Ectodermal cell (in vitro differentiated cells): Measurements from ENCODE around the gene UTP4.
A peak's percentile ranks its signal among the peaks of the same experiment; 100 is the strongest.
"Not testable (repeated sequence)": the region's sequence is repeated elsewhere in the genome, so short reads cannot be mapped to it uniquely, and the experiment has no call there.

Experiments used
- H3K27ac ChIP-seq: 2 replicates; pipeline ENCODE4 v1.7.0; 2013; ENCODE audit warnings: mild to moderate bottlenecking, low read depth, low read length; ENCODE audit not compliant: insufficient read depth, poor library complexity, severe bottlenecking
- H3K27me3 ChIP-seq: 2 replicates; pipeline ENCODE4 v1.7.0; 2013; ENCODE audit warnings: mild to moderate bottlenecking, low read length; ENCODE audit not compliant: insufficient read depth, control insufficient read depth, poor library complexity, severe bottlenecking
- H3K36me3 ChIP-seq: one replicate; pipeline ENCODE4 v1.7.0; 2013; ENCODE audit warnings: low read length; ENCODE audit not compliant: control insufficient read depth, insufficient read depth
- H3K4me1 ChIP-seq: one replicate; pipeline ENCODE4 v1.7.0; 2013; ENCODE audit warnings: low read length; ENCODE audit not compliant: control insufficient read depth, insufficient read depth
- H3K4me3 ChIP-seq: 2 replicates; pipeline ENCODE4 v1.7.0; 2013; ENCODE audit warnings: low read depth, low read length, control low read depth; ENCODE audit not compliant: insufficient read depth
- H3K9me3 ChIP-seq: 2 replicates; pipeline ENCODE4 v1.7.0; 2013; ENCODE audit warnings: mild to moderate bottlenecking, low read length, moderate library complexity; ENCODE audit not compliant: control insufficient read depth
- WGBS, 2 experiments: methylation state at CpG; one replicate each; pipeline ENCODE4 v1.1.7; 2013; ENCODE audit warnings: missing lambda C conversion rate in 2 of 2; 5-methylcytosine and 5-hydroxymethylcytosine counted together

The UTP4 gene

GRCh38 chr16:69118468-69118867, 14.0 kb upstream of the UTP4 start:
- H3K4me1 ChIP-seq: no peaks in the 10 kb centered on the region
- no peak overlapping the region for H3K4me3 ChIP-seq
- no peaks in the 10 kb centered on the region for H3K9me3 ChIP-seq
- H3K27me3 ChIP-seq: no peaks in the 10 kb centered on the region
- H3K36me3 ChIP-seq: peaks cover 58% of the 10 kb centered on the region
- no peak overlapping the region for H3K27ac ChIP-seq
- 94% methylated on average over 2 of the region's 2 CpGs for WGBS, 2 experiments

GRCh38 chr16:69118994-69119393, 13.5 kb upstream of the UTP4 start:
- WGBS, 2 experiments: 96 to 97% methylated on average over 2 of the region's 2 CpGs
- Histone ChIP-seq H3K9me3 (no peaks in the 10 kb centered on the region), H3K4me1 (no peaks in the 10 kb centered on the region), H3K27me3 (no peaks in the 10 kb centered on the region), H3K27ac (no peak overlapping the region), H3K36me3 (peaks cover 58% of the 10 kb centered on the region), H3K4me3 (no peak overlapping the region)

- Histone ChIP-seq H3K9me3 (no peaks in the 10 kb centered on the region), H3K4me1 (no peaks in the 10 kb centered on the region), H3K27ac (no peak overlapping the region), H3K27me3 (no peaks in the 10 kb centered on the region), H3K36me3 (peaks cover 54% of the 10 kb centered on the region), H3K4me3 (no peak overlapping the region)
- 95 to 97% methylated on average over 2 of the region's 2 CpGs for WGBS, 2 experiments
Observed at GRCh38 chr16:69119536-69119935, 12.9 kb upstream of the UTP4 start.

- Histone ChIP-seq H3K36me3 (peaks cover 50% of the 10 kb centered on the region), H3K9me3 (no peaks in the 10 kb centered on the region), H3K4me1 (no peaks in the 10 kb centered on the region), H3K27ac (no peak overlapping the region), H3K4me3 (no peak overlapping the region), H3K27me3 (no peaks in the 10 kb centered on the region)
- 95 to 96% methylated on average over 19 of the region's 19 CpGs for WGBS, 2 experiments
Observed at GRCh38 chr16:69120096-69120664, 12.3 kb upstream of the UTP4 start.

- Histone ChIP-seq H3K27me3 (no peaks in the 10 kb centered on the region), H3K9me3 (no peaks in the 10 kb centered on the region), H3K27ac (no peak overlapping the region), H3K4me3 (no peak overlapping the region), H3K36me3 (peaks cover 25% of the 10 kb centered on the region), H3K4me1 (no peaks in the 10 kb centered on the region)
- WGBS, 2 experiments: 92 to 95% methylated on average over 3 of the region's 3 CpGs
Observed at GRCh38 chr16:69123910-69124309, 8.5 kb upstream of the UTP4 start.

GRCh38 chr16:69124406-69124805, 8.0 kb upstream of the UTP4 start:
- H3K9me3 ChIP-seq, H3K27ac ChIP-seq, H3K4me3 ChIP-seq, H3K27me3 ChIP-seq, H3K4me1 ChIP-seq: not testable (repeated sequence)
- 90 to 95% methylated on average over 8 of the region's 8 CpGs for WGBS, 2 experiments
- H3K36me3 ChIP-seq: peaks cover 20% of the 10 kb centered on the region

- H3K4me1 ChIP-seq, H3K4me3 ChIP-seq, H3K9me3 ChIP-seq, H3K27me3 ChIP-seq, H3K27ac ChIP-seq: not testable (repeated sequence)
- WGBS, 2 experiments: 89 to 95% methylated on average over 12 to 14 of the region's 14 CpGs
- H3K36me3 ChIP-seq: peaks cover 15% of the 10 kb centered on the region
Observed at GRCh38 chr16:69124961-69125360, 7.5 kb upstream of the UTP4 start.

GRCh38 chr16:69126221-69126620, 6.2 kb upstream of the UTP4 start:
- peaks cover 6% of the 10 kb centered on the region for H3K4me1 ChIP-seq
- H3K27ac ChIP-seq: no peak overlapping the region
- H3K27me3 ChIP-seq: no peaks in the 10 kb centered on the region
- peaks cover 2% of the 10 kb centered on the region for H3K36me3 ChIP-seq
- no peaks in the 10 kb centered on the region for H3K9me3 ChIP-seq
- H3K4me3 ChIP-seq: no peak overlapping the region
- WGBS, 2 experiments: 94 to 97% methylated on average over 3 of the region's 3 CpGs

- H3K27me3 ChIP-seq, H3K36me3 ChIP-seq, H3K4me1 ChIP-seq, H3K4me3 ChIP-seq, H3K9me3 ChIP-seq, H3K27ac ChIP-seq: not testable (repeated sequence)
- 92 to 95% methylated on average over 10 of the region's 10 CpGs for WGBS, 2 experiments
Observed at GRCh38 chr16:69126801-69127200, 5.6 kb upstream of the UTP4 start.

- Histone ChIP-seq H3K36me3 (no peaks in the 10 kb centered on the region), H3K9me3 (no peaks in the 10 kb centered on the region), H3K4me3 (no peak overlapping the region), H3K4me1 (peaks cover 6% of the 10 kb centered on the region), H3K27me3 (no peaks in the 10 kb centered on the region), H3K27ac (no peak overlapping the region)
- 94 to 96% methylated on average over 12 of the region's 12 CpGs for WGBS, 2 experiments
Observed at GRCh38 chr16:69127966-69128510, 4.4 kb upstream of the UTP4 start.

- Histone ChIP-seq H3K27ac (no peak overlapping the region), H3K4me1 (peaks cover 16% of the 10 kb centered on the region), H3K27me3 (no peaks in the 10 kb centered on the region), H3K4me3 (peak overlapping the region; percentile 84), H3K9me3 (no peaks in the 10 kb centered on the region), H3K36me3 (no peaks in the 10 kb centered on the region)
- 87 to 95% methylated on average over 5 to 6 of the region's 6 CpGs for WGBS, 2 experiments
Observed at GRCh38 chr16:69130461-69130860, 2.0 kb upstream of the UTP4 start.
